ENCODE results near the gene TRDN. TPM values are rescaled to one million over a fixed set of nuclear protein-coding genes. Genes with fewer than 3 reads are reported as not detected.

The TRDN gene
- polyA plus RNA-seq, 1 donor from 2014 or later = not detected

Other genes starting within 250 kb of the TRDN start
- 23.2 and 28.4 TPM in 2 replicates for gene NKAIN2, start 166.9 kb upstream of the TRDN start, polyA plus RNA-seq